Fibroblast of pulmonary artery (primary cell): Measurements from ENCODE around the gene C1orf174.
A peak's percentile ranks its signal among the peaks of the same experiment; 100 is the strongest.

Experiments
- DNase-seq: peaks from one replicate; pipeline ENCODE4 v3.0.0-alpha.2; 2010; ENCODE audit warnings: low read depth
- H3K4me3 ChIP-seq: replicated peaks from 2 replicates; pipeline ENCODE4 v1.5.1; 2011; ENCODE audit warnings: low read depth, mild to moderate bottlenecking, control low read depth, low read length, moderate library complexity
- CTCF ChIP-seq: IDR thresholded peaks from 2 replicates; pipeline ENCODE4 v1.5.1; 2011; ENCODE audit warnings: mild to moderate bottlenecking, control low read depth, low read length, inconsistent platforms; ENCODE audit errors: missing control alignments

The C1orf174 gene

GRCh38 chr1:3858231-3858981 lies 41.7 kb downstream of the C1orf174 start:
- TF ChIP-seq CTCF: peak; percentile 10
- peak overlapping the region; percentile 93 for H3K4me3 ChIP-seq
- DNase-seq: peak; percentile 25

- TF ChIP-seq CTCF: no peak
- no peak for DNase-seq
- H3K4me3 ChIP-seq: peak overlapping the region; percentile 93
Measured at GRCh38 chr1:3857791-3858129, 42.3 kb downstream of the C1orf174 start.

DNA sequence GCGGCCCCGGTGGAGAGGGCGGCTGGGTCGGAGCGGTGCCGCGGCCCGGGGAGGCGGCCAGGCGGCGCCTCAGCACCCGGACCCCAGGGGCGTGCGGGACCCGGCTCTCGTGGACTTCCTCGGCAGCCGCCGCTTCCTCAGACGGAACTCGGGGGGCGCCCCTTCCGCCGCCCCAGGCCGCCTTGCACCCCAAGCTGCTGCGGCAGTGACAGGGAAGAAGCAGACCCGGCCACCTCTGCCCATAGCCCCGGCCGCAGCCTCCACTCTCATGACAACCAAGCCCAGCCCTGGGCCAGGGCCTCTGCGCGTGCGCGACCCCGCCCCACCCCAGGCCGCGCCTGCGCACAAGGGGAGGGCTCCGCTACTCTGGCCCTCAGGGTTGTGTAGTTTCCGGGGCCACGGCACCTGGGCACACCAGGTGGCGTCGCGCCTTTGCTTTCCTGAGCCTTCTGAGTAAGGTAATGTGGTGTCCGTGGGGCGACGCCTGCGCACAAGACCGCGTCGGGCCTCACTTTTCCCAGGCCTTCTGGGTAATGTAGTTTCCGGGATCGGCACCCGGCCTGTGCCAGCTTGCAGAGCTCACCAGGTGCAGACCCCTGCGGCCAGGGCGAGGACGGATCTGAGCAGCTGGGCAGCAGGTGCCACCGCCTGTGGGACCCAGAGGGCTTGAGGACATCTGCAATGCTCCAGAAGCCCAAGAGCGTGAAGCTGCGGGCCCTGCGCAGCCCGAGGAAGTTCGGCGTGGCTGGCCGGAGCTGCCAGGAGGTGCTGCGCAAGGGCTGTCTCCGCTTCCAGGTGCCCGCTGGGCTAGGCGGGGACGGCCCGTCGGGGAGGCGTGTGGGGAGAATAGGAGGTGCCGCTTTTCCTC lies 42.9 kb downstream of the C1orf174 start, which contains the start of the genes CEP104 and DFFB:
TSS of gene CEP104 (minus strand) at position 289 of the 868 bp plus-strand sequence. CDS start 4,804 bp downstream, outside the sequence.
TSS of gene DFFB (plus strand) at position 554 of the 868 bp plus-strand sequence. CDS start at position 682, 128 bp downstream.
- peak; percentile 86 for DNase-seq
- TF ChIP-seq CTCF: no peak
- H3K4me3 ChIP-seq: peak within 1 kb of the TSS; percentile 93

GRCh38 chr1:3852711-3853485 lies 47.2 kb downstream of the C1orf174 start:
- DNase-seq: no peak
- no peak overlapping the region for H3K4me3 ChIP-seq
- no peak for TF ChIP-seq CTCF

DNA sequence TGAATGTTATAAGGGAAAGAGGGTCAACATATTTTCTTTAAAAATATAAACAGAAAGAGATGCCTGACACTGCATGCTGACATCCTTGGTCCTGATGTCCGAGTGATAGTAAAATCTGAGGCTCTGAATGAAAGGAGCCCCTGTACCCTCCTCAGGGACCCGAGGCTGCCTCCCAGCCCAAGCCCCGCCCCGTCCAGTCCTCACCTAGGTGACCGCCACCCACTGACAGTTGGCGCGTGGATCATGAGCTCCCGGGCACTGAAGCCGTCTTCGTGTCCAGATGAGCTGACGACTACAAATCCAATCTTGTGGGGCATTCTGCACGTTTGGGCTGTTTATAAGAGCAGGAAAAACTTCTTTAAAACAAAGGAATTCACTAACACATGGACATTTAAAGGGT lies 48.0 kb downstream of the C1orf174 start:
- TF ChIP-seq CTCF: no peak
- no peak overlapping the region for H3K4me3 ChIP-seq
- no peak for DNase-seq

DNA sequence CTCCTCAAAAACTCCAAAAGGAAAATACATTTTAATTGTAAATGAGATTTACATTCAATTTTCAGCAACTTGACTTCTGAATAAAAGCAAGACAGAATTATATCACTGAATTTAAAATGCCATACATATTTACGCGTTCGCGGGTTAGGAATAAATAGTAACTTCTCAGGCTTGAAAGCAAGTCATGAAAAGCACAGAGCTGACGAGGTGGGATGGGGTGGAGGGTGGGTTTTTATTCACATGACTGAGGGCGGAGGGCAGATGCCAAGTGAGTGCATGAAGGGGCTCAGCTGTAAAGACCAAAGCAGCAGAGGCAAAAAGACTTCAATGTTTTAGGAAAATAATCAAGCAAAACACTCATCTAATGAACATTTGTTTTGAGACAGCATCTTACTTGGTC lies 48.8 kb downstream of the C1orf174 start:
- DNase-seq: no peak
- no peak for TF ChIP-seq CTCF
- no peak overlapping the region for H3K4me3 ChIP-seq
